GM21529 (cell line): Measurements from ENCODE around the gene ZNF148.
A peak's percentile ranks its signal among the peaks of the same experiment; 100 is the strongest.

ENCODE experiments used
- ATAC-seq: cut with Tn5 transposase; IDR thresholded peaks from one replicate; pipeline ENCODE4 v1.9.1; 2021; ENCODE audit not compliant: unreplicated experiment

ZNF148 gene

DNA sequence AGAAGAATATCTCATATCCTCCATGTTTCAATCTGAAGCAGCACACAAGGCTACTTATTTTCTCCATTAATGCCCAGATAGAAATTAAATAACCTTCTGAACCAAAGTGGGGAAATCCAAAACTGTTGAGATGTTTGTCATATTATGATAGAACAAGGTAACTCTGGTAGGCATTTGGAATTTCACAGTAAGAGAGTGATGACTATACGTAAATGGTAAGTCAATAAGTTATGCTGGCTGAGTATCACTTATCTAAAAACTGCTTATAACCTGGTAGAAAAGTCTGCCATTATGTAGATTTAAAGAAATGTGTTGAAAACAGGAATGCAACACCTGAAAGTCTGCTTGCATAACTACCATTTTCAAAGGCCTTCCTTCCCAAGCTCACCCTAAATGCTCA, 145.4 kb downstream of the ZNF148 start:
- no peak for ATAC-seq

DNA sequence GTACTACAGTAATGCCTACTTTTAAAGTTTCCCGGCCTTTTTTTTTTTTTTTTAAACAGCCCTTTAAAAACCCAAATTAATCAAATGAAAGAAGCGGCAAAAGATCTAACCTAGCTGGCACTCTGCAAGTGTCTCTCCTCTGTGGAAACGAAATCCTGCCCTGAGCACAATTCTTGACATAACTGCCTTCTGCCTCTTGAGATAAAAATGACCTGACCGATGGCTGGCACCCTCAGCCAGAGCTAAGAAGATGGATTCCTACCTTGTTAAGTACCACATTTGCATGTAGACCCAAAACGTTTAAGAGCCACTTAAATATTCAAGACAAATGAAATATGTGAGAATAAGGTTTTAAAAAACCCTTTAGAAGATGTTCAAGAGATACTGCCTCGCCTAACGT, 146.0 kb downstream of the ZNF148 start:
- ATAC-seq, result no peak

DNA sequence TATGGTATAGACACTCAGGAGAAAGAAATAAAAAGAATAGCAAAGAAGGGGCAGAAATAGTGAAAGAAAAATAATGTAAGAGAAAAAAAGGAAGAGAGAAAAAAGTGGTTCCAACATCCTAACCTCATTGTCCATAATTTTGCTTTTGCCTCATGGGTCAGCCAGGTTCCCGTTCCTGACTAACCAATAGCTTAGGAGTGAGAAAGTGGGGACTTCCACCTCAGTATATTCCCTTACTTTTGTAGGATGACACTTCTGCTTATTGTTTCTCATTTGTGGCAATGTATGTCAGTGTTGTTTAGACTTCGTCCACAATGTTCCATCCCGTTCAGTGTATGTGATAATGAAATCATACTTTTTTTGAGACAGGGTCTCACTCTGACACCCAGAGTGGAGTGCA, 153.3 kb downstream of the ZNF148 start:
- ATAC-seq, result no peak

DNA sequence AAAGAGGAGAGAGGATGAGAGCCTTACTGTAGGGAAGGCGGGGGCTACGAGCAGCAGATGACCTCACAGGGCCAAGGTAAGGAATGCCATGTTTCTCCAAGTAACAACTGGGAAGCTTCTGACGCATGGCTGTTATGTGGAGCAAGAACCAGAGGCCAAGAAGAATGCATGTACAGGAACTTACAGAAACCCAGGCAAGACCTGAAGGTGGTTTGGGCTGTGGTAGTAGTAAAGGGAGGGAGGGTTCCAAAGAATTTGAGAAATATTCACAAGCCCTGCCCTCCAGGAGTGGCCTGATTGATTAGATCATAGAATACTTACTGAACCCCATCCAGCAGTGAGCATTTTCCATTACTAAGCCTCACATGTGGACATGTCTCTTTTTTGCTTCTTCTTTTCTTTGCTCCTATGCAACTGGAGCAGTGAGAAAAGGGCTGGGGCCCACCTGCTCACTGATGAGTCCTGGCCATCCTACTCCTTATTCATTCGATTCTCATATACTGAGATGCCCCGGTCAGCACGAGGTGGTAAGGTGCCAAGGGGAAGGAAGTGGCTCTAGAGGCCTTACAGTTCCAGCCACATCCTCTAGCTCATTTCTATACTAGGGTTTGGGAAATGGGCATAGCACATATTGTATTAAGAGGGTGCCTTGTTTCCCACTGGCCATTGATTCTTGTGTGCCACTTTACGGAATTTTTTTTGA, 154.2 kb downstream of the ZNF148 start:
- no peak for ATAC-seq

DNA sequence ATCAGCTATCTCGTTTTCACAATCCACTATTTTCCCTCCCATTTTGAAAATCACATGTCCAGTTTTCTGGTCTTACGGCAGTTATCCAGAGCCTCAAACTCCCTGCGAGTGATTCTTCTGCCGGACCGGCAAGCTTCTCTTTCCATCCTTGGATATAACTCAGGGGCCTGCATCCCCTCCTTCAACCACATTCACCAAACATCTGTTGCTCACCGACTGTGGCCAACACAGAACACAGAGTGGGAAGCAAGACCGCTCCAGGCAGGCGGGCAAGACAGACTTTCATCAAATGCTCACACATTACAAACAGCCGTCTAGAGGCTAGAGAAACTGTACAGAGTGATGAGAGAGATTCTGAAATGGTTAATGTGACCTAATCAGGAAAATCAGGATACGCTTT, 154.9 kb downstream of the ZNF148 start:
- ATAC-seq, result no peak

DNA sequence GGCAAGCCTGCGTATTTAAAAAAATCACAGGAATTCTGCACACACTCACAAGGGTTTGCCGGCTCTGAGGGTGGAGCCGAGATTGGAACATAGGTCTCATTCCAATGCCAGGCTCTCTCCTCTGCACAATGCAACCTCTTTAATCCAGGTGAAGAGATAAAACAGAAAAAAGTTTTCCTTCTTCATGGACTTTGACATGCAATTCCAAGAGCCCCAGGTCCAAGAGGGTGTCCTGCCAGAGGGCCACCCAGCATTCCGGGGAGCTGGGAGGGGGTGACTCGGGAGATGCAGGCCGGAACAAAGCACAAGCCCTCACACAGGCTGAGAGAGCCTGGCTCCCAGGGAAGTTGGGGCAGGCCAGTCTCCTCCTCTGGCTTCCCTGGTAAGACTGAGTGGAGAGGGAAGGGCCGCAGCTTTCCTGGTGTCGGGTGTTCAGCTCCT, 155.8 kb downstream of the ZNF148 start:
- no peak for ATAC-seq

DNA sequence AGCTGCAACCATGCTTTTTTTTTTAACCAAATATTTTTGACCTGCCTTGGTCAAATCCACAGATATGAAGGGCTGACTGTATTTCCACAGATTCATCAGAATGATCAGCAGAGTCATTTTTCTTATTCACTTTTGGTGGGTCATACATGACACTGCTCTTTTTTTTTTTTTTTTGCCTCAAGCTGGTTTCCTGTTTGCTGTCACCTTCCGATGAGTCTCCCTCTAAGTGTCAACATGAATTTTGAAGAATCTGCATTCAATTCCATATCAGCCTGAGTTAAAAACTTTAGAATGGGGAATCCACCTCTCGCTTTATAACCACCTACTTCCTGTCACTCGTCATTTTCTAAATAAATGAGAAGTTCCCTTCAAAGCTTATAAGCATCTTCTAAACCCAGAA, 160.4 kb downstream of the ZNF148 start:
- ATAC-seq, result no peak

DNA sequence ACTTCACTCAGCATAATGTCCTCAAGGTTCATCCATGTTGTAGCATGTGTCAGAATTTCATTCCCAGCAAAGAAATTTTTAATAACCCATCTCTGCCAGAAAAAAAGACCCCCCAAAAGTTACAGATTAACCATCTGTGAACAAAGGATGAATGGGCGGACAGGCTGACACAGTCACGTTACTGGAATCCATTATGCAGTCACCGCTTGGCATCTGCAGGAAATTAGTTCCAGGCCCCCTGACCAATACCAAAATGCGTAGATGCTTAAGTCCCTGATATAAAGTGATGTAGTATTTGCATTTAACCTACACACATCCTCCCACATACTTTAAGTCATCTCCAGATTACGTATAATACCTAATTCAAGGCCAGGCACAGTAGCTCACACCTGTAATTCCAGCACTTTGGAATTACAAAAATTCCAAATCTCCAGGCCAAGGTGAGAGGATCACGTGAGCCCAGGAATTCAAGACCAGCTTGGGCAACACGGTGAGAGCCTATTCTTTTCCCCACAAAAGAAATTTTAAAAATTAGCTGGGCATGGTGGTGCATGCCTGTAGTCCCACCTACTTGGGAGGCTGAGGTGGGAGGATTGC, 161.1 kb downstream of the ZNF148 start:
- no peak for ATAC-seq

DNA sequence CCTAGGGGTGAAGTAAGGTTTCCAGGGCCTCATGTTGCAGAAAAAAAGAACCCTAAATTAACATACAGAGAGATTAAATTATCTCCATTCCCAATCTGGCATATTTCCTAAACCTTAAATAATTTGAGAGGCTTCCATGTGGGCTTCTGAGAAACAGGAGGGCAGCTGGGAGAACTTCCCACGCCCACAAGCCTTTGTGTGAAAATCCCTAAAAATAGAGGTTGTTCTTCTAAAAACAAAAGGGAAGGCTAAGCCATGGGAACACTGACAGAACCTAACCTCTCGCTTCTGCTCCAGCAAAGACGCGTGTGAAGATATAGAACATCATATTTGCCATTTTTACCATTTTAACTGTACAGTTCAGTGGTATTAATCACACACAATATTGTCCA, 161.8 kb downstream of the ZNF148 start:
- ATAC-seq, result no peak

DNA sequence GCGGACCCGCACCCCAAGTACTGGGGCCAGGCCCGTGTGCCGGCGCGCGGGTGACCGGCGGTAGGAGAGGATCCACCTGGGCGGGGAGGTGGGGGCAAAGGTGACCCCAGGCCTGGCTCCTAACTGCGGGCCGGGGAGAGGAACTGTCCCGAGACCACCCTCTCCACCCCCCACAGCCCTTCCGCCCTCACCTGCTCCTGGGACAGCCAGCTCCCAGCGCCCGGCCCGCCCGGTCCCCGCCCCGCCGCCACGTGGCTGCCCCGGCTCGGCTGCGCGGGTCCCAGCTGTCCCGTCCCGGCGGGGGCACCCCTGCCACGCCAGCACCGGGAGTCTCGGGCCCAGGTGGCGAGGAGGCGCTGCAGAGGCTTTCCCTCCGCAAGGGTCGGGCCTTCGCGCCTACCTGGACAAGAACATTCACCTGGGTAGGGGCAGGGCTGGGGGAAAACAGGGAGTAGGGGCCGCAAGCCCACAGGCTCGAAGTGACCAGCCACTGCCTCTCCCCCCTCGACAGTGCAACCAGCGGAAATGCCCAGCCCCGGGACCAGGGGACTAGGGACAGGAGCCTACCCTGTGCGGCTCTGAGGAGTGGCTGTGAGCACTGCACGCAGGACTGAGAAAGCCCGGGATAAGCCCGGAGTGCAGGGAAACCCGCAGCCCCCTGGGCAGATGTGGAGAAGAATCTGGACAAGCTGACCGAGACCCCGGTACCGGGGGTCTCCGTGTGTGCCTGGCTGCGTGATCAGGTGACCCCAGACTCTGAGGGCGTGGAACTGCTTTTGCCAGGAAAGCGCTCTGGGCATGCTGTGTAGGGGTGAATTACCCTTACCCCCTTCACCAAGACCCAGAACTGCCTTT, 162.4 kb downstream of the ZNF148 start, which contains the start of gene SLC12A8:
Gene SLC12A8, minus strand, starts transcription at position 240 of the 855 bp plus-strand sequence. CDS start 1,399 bp downstream, outside the sequence.
- no peak for ATAC-seq

DNA sequence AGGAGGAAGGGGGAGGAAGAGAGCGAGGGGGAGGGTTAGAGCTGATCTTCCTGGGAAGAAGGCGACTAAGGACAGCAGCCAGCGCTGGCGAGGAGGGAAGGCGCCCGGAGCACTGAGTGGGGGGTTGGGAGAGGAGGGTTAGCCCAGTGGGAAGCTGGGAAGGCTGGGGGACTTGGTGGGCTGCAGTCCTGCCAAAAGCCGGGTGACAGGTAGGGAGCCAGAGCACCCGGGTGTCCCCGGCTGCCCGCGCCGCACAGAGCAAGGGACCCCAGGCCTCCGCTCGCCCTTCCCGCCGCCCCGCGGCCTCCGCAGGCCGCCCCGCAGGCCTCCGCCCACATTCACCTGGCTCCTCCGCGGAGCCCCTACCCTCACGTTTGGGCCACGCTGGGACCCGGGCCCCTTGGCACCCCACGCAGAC, 163.0 kb downstream of the ZNF148 start:
- ATAC-seq, result no peak

DNA sequence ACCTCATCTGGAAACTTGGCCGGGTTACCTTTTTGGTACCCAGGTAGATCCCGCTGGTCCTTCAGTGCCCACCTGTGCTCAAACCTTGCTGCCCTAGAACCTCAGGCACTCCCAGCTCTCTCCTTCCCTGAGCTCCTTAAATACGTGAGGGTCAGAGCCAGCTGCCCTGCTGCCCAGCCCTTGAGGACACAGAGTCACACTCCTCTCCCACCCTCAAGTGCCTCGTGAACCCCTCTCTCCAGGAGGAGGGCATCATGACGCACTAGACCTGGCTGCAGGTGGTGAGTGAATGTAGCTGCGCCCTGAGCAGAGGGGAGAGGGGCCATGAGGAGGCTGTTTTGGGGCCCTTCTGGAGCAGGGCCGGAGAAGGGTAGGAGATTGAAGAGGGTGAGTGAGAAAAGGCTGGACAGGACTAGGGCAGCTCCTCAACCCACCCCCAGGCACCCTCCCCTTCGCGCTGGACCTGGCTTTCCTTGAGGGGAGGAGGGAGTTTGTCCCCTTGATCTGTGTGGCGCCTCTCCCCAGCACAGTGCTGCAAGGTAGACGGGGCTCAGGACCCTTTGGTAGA, 163.5 kb downstream of the ZNF148 start:
- no peak for ATAC-seq

DNA sequence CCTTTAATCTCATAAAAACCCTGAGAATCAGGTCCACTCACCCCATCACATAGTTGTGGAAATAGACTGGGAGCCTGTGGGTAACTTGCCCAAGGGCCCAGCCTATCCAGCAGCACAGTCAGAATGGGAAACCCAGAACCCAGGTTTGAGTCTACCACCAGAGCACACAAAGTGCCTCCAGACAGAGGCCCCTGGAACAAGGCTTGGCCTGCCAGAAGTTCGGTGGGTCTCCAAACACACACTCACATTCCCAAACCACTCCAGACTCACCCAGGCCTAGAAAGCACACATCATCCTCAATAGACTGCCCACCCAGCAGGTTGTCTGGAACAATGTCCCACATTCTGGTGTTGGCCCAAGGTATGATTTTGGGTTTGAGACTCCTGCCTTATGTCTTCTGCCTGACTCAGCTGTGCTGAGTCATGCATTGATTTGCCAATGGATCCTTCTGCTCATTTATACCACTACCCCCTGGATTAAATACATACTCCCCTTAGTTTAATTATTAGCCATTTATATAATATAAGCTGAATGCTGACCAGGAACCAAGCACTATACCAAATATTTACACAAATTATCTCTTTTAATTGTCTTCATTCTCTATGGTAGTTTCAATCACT, 167.1 kb downstream of the ZNF148 start:
- ATAC-seq, result no peak

DNA sequence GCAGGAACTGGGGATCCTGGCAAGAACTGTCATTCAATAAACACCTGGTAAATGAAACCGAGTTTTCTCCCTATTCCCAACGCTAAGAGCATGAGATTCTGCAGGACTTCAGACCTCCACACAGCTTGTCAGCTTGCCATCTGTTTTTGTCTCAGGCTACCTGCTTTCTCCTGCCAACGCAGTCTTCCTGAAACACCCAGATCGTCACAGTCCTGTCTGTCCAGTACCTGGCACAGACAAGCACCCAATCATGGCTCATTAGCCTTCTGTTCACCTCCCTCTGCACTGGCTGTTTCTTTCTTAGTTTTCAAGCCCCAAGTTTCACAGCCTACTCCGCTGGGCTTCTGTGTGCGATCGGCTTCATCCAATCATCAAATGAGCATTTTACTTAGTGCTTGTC, 167.6 kb downstream of the ZNF148 start:
- ATAC-seq, result no peak

DNA sequence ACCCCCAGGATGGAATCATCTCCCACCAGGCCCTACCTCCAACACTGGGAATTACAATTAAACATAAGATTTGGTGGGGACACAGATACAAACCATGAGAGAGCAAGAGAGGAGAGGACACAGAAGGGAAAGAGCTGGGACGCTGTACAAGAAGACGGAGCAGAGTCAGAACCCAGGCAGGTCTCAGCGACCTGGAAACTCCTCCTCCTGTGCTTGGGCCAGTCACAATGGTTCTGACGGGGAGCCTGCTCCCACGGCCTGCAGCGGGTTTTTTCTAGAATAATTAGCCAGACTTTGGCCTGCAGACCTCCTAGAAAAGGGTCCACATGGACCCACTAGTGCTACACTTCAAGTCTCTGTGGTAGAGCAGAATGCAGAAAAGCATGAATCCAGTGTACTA, 168.2 kb downstream of the ZNF148 start:
- ATAC-seq, result no peak

DNA sequence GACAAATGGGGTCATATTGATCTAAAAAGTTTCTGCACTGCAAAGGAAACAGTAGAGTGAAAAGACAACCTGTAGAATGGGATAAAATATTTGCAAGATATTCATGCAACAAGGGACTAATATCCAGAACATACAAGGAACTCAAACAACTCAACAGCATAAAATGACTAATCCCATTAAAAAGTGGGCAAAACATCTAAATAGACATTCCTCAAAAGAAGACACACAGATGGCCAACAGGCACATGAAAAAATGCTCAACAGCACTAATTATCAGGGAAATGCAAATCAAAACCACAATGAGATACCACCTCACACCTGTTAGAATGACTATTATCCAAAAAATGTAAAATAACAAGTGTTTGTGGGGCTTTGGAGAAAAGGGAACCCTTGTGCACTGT, 171.4 kb downstream of the ZNF148 start:
- ATAC-seq, result no peak

DNA sequence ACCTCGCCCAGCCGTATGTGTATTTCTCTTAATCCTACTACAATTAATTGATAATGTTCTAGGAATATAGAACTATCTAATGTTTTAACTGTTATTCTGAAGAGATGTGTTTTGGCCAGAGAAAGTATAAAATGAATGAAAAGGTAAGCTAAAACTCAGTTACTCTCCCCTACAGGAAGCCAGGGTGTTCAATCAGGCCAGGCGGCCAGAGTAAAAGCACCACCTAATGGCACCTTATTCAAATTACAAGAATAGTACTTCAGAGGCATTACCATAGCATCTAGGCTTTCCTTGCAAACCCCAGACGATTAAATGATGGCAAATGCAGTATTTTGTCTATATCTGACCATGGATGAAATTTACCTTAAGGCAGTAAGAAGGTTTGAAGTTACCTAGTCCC, 172.9 kb downstream of the ZNF148 start:
- no peak for ATAC-seq

DNA sequence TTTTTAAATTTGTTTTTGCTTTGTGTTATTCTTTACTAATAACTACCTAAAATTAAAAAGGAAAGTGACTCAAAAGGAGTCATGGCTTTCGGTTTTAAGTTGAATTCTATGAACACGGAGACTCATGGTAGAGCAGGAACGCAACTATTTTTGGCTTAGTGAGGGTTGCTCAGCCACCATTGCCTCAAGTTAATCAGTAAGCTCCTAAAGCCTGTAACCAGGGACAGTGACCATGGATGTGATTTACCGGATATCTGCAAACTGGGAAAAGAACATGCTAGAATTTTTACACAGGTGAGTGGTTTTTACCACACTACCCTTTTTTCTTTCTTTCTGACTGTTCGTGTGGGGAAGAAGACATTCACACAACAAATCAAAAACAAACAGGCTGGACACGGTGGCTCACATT, 174.4 kb downstream of the ZNF148 start:
- peak; percentile 77 for ATAC-seq

DNA sequence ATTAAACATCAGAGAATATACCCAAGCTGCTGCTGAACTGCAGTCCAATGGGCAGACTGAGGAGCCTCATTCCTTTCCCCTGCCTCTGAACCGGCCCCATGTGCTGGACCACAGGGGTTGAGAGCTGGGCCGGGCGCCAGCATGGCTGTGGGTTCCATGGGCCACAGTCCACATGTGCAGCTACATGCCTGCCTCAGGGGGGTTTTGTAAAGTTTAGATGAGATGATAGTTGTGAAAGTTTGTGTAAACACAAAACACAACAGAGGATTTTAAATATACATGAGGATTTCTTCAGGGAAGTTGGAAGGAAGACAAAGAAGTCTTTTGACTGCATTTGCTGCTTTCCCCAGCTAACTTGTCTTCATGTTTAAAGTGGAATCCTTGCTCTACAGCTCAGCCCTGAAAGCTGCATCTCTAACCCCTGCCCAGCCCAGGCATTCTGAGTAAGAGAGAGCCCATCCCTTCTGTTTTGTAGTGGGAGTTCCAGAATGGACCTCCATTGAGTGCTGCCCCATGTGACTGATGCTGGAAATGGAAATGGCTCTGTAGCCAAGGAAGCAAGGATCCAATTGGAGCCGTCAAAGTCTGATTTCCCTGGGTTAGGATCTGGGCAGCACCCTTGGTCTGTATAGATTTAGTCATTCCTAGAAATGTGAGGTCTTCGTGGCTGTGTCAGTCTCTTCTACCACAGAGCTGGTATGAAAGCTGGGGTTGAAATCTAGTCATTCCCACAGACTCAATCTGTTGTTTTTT, 180.1 kb downstream of the ZNF148 start:
- ATAC-seq, result no peak

DNA sequence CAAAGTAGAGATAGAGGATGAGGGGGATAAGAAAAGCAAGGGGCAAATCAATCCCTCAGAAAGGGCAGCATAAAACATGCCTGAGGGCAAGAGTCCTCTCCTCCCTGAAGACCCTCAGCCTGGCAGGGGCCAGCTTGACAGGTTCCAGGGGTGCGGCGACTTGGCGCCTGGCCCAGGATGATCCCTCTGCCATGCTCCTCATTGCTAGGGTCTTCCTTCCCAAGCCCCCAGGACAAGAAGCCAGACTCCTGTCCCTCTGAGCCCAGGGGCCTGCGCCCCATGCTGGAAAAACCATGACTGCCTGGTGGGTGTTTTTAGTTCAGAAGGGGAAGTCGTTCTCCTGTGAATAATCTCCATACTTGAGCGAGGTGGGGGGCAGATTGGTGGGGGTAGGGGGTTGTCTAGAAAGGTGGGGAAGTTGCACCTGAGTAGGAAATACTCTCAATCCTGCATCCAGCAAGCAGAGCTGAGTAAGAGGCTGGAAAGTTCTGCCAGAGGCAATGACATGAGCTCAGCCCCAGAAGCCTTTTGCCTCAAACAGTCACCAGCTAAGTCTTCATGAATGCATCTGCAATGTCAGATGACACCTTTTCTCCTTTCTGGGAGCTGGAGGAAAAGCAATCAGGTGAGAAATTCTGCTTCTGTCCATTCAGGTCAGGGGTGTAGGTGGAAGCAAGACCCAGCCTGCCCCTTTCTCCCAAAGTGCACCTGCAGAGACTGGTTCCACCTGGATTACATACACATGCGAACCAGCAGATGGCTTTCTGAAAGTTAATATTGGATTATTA, 180.9 kb downstream of the ZNF148 start:
- ATAC-seq, result no peak
